HepG2 (cell line): ENCODE data around the gene CPOX.

ENCODE experiments used
- CTCF ChIP-seq: sonication (generic); formaldehyde crosslinking; IDR thresholded peaks from 2 replicates; pipeline ENCODE4 v1.5.0; 2020; ENCODE audit warnings: mild to moderate bottlenecking, missing genetic modification reagents, moderate library complexity
- ZFP37 ChIP-seq: sonication (generic); formaldehyde crosslinking; IDR thresholded peaks from 2 replicates; pipeline ENCODE4 v1.4.0; 2020; ENCODE audit warnings: missing genetic modification reagents, borderline replicate concordance
- TF ChIP-seq, protein P1 (sequence below), 2 experiments: IDR thresholded peaks; 2 replicates each; pipeline ENCODE4 v1.6.1; 2011 to 2012; ENCODE audit warnings: low read length in 2 of 2, borderline replicate concordance in 1 of 2, low read depth in 1 of 2, mild to moderate bottlenecking in 1 of 2, moderate library complexity in 1 of 2
- TF ChIP-seq, protein P2 (sequence below): sonication (generic); formaldehyde crosslinking; IDR thresholded peaks from 2 replicates; pipeline ENCODE4 v1.4.0; 2020; ENCODE audit warnings: missing genetic modification reagents
- TF ChIP-seq, protein P3 (sequence below): sonication (generic); formaldehyde crosslinking; IDR thresholded peaks from 2 replicates; pipeline ENCODE4 v1.4.0; 2020; ENCODE audit warnings: missing genetic modification reagents, mild to moderate bottlenecking, borderline replicate concordance

DNA sequence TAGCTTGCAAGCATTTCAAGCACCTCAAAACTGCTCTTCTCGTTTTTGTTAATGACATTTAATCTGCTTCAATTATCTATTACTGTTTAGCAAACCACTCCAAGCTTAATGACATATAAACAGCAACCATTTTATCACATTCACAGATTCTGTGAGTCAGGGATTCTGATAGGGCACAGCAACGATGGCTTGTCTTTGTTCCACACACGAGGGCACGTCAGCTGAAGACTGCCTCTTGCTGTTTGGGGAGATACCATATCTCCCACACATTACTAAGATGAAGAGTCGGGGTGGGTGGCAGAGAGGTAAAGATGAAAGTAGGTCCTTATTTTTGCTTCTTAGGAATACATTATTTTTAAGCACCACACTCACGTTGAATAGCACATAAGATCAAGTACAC, 19.3 kb downstream of the CPOX start:
- TF ChIP-seq, protein P1, sequence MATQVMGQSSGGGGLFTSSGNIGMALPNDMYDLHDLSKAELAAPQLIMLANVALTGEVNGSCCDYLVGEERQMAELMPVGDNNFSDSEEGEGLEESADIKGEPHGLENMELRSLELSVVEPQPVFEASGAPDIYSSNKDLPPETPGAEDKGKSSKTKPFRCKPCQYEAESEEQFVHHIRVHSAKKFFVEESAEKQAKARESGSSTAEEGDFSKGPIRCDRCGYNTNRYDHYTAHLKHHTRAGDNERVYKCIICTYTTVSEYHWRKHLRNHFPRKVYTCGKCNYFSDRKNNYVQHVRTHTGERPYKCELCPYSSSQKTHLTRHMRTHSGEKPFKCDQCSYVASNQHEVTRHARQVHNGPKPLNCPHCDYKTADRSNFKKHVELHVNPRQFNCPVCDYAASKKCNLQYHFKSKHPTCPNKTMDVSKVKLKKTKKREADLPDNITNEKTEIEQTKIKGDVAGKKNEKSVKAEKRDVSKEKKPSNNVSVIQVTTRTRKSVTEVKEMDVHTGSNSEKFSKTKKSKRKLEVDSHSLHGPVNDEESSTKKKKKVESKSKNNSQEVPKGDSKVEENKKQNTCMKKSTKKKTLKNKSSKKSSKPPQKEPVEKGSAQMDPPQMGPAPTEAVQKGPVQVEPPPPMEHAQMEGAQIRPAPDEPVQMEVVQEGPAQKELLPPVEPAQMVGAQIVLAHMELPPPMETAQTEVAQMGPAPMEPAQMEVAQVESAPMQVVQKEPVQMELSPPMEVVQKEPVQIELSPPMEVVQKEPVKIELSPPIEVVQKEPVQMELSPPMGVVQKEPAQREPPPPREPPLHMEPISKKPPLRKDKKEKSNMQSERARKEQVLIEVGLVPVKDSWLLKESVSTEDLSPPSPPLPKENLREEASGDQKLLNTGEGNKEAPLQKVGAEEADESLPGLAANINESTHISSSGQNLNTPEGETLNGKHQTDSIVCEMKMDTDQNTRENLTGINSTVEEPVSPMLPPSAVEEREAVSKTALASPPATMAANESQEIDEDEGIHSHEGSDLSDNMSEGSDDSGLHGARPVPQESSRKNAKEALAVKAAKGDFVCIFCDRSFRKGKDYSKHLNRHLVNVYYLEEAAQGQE (IDR thresholded peaks at IDR 0.05; ENCODE audit: borderline replicate concordance in 1 of 2, low read depth in 1 of 2, low read length in 2 of 2) = no peak
- no peak for TF ChIP-seq ZFP37 (CRISPR knock-in tag)
- TF ChIP-seq, protein P2, sequence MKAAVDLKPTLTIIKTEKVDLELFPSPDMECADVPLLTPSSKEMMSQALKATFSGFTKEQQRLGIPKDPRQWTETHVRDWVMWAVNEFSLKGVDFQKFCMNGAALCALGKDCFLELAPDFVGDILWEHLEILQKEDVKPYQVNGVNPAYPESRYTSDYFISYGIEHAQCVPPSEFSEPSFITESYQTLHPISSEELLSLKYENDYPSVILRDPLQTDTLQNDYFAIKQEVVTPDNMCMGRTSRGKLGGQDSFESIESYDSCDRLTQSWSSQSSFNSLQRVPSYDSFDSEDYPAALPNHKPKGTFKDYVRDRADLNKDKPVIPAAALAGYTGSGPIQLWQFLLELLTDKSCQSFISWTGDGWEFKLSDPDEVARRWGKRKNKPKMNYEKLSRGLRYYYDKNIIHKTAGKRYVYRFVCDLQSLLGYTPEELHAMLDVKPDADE (CRISPR knock-in tag) = no peak
- TF ChIP-seq CTCF (CRISPR knock-in tag) = no peak
- TF ChIP-seq, protein P3, sequence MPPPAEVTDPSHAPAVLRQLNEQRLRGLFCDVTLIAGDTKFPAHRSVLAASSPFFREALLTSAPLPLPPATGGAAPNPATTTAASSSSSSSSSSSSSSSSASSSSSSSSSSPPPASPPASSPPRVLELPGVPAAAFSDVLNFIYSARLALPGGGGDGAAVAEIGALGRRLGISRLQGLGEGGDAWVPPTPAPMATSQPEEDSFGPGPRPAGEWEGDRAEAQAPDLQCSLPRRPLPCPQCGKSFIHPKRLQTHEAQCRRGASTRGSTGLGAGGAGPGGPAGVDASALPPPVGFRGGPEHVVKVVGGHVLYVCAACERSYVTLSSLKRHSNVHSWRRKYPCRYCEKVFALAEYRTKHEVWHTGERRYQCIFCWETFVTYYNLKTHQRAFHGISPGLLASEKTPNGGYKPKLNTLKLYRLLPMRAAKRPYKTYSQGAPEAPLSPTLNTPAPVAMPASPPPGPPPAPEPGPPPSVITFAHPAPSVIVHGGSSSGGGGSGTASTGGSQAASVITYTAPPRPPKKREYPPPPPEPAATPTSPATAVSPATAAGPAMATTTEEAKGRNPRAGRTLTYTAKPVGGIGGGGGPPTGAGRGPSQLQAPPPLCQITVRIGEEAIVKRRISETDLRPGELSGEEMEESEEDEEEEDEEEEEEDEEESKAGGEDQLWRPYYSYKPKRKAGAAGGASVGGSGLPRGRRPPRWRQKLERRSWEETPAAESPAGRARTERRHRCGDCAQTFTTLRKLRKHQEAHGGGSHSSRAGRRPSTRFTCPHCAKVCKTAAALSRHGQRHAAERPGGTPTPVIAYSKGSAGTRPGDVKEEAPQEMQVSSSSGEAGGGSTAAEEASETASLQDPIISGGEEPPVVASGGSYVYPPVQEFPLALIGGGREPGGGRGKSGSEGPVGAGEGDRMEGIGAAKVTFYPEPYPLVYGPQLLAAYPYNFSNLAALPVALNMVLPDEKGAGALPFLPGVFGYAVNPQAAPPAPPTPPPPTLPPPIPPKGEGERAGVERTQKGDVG (CRISPR knock-in tag) = no peak
